SK-N-MC (cell line): Measurements from ENCODE around the gene LRIG2.

ENCODE experiments used
- EZH2 ChIP-seq: fragments of 200-600 bp; sonication (generic); IDR thresholded peaks from one replicate; pipeline ENCODE4 v1.6.1; 2017; ENCODE audit warnings: antibody characterized with exemption
- FOXP2 ChIP-seq: optimal IDR thresholded peaks from 2 replicates; pipeline ENCODE3; 2011; ENCODE audit warnings: mild to moderate bottlenecking, moderate library complexity; ENCODE audit not compliant: insufficient read depth; ENCODE audit errors: extremely low read length, control extremely low read depth
- POLR2AphosphoS5 ChIP-seq: IDR thresholded peaks from 2 replicates; pipeline ENCODE4 v1.6.1; 2012; ENCODE audit warnings: mild to moderate bottlenecking, low read depth, low read length, borderline replicate concordance

DNA sequence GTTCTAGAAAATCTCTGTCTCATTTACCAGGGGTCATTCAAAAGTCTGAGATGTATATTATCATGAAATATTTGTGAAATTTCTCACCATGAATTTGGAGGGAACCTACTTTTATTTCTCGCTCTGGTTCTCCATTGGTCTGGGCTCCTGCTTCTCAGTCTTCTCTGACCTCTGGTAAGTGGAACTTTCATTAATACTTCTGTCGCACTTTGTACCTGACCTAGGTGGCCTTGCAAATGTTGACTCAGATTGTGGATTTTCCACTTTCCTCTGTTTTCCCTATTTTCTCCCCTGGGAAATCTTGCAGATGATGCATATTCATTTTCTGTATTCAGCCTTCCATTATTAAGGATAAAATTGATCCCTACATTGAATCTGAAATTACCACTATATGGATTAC is 53.2 kb downstream of the LRIG2 start:
- TF ChIP-seq EZH2, result no peak
- no peak for TF ChIP-seq POLR2AphosphoS5
- no peak for TF ChIP-seq FOXP2
